A673 (cell line): ENCODE results near the gene PABPN1L.

Source experiments
- CTCF ChIP-seq: fragments of 300-800, 200-600 bp; sonication (generic); conservative IDR thresholded peaks from 2 replicates; pipeline ENCODE4 v1.5.1; 2017; ENCODE audit warnings: low read depth, mild to moderate bottlenecking, antibody characterized with exemption, low read length, moderate library complexity, mixed read lengths
- EZH2 ChIP-seq: fragments of 200-600 bp; sonication (generic); IDR thresholded peaks from 2 replicates; pipeline ENCODE4 v1.6.1; 2017; ENCODE audit warnings: borderline replicate concordance, low read depth, mild to moderate bottlenecking, mixed read lengths, antibody characterized with exemption, low read length; ENCODE audit not compliant: poor library complexity, severe bottlenecking

DNA sequence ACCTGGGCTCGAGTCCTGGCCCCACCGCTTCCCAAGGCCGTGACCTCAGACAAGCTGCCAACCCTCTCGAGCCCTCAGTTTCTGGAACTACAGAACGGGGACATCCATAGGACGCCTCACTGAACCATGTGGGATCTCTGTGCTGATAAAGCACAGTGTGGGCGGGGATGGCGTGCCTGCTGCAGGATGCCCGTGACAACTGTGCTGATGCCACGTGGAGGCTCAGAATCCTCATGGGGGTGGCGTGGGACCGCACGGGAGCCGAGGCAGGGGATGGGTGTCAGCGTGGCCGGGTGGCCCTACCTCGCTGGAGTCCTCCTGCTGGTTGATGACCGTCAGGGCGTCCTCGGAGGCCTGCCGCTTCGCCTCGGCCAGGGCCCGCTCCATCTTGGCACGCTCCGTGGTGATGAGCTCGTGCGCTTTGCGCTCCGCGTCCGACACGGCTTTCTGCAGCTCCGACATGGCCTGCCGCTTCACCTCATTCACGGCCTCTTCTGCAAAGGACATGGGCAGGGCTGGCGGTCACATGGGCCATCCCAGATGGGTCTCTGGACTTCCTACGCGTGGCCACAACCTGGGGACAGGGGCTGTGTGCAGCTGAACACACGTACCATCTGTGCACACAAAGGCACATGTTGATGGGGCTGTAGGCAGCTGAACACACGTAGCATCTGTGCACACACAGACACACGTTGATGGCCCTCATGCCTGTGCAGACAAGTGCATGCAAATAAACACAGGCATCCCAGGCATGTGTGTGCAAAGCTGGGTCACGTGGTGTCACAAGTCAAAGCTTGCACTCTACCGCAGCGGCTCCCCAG is 12.7 kb upstream of the PABPN1L start:
- TF ChIP-seq CTCF: no peak
- TF ChIP-seq EZH2: no peak
